IPS-20b (cell line): ENCODE measurements around the gene TGFBR2.

Experiments
- H3K27ac ChIP-seq: one replicate; pipeline ENCODE4 v1.5.1; 2013; ENCODE audit warnings: low read length
- H3K27me3 ChIP-seq: 2 replicates; pipeline ENCODE4 v1.6.1; 2013; ENCODE audit warnings: mild to moderate bottlenecking, low read length, inconsistent platforms; ENCODE audit not compliant: insufficient read depth
- H3K36me3 ChIP-seq: 2 replicates; pipeline ENCODE4 v1.6.1; 2013; ENCODE audit warnings: low read depth, mild to moderate bottlenecking, inconsistent platforms, low read length, moderate library complexity; ENCODE audit not compliant: insufficient read depth
- H3K4me1 ChIP-seq: 2 replicates; pipeline ENCODE4 v1.6.1; 2013; ENCODE audit warnings: mild to moderate bottlenecking, control low read depth, inconsistent platforms, low read length, moderate library complexity; ENCODE audit not compliant: insufficient read depth
- H3K4me3 ChIP-seq: 2 replicates; pipeline ENCODE4 v1.5.1; 2013; ENCODE audit warnings: mild to moderate bottlenecking, low read length, inconsistent platforms
- H3K9ac ChIP-seq: 2 replicates; pipeline ENCODE4 v1.6.1; 2013; ENCODE audit warnings: low read depth, mild to moderate bottlenecking, inconsistent platforms, low read length, moderate library complexity
- H3K9me3 ChIP-seq: 2 replicates; pipeline ENCODE4 v1.6.1; 2013; ENCODE audit warnings: mild to moderate bottlenecking, low read depth, low read length, inconsistent platforms; ENCODE audit not compliant: insufficient read depth

TGFBR2 gene

DNA sequence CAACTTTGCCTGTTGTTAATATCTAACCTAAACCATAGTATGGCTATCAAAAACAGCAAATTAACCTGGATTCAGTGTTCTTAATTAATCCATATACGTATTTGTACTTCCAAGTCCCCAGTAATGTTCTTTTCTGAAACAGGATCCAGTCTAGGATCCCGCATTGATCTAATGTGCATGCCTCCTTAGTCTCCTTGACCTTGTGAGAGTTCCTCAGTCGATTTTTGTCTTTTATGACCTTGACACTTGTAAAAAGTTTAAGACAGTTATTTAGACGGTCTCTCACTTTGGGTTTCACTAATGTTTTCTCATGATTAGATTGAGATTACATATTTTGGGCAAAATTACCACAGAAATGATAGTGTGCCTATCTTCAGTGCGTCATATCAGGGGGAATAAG, 69.4 kb downstream of the TGFBR2 start:
- Histone ChIP-seq H3K36me3 (peaks cover 69% of the 10 kb centered on the region), H3K4me1 (peaks cover 2% of the 10 kb centered on the region; the same call in 1 of the 2 replicates)

DNA sequence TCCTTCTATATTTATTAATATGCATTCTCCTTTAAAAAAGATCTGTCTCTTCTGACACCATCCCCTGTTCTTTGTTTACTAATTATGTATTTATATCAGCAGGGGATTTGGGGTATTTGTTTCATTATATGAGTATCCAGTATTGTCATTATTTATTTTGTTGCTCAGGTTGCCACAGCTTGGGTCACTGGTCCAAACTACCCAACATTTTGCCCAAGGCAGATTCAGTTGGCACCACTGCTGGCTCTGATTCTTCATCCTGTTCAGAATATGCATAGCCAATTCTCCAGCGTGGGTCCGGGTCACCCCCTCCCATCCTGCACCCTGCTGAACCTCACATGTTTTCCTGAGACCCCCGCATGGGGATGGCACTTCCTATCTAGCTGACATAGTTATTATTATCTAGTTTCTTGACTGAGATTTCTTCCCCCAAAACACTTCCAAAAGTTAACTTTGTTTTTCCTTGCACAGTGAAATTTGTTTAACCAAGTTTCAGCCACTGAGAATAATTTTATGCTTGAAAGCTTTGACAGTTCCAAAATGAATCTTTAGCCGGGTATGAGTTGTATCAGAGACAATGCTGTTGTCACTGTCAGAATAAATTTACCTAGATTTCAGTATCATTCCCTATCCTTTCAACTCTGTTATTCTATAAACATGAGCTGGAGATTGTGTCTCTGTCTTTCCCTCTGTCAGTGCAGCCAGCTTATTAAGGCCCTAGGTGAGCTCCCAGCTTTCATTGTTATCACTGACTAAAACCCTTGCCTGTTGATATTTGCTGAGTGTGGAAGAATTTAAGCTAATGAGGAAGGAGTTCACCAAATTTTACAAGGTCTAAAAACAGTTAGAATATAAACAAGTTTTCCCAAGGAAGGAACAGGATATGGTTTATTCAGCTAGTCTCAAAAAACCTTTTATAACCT, 70.3 kb downstream of the TGFBR2 start:
- H3K36me3 ChIP-seq: peaks cover 64% of the 10 kb centered on the region
- no peak overlapping the region for H3K9ac ChIP-seq
- H3K27ac ChIP-seq: no peak overlapping the region

More for the DNA sequence above, 69.4 kb downstream of the TGFBR2 start:
- Histone ChIP-seq H3K9me3 (no peaks in the 10 kb centered on the region), H3K27me3 (no peaks in the 10 kb centered on the region), H3K9ac (no peak overlapping the region), H3K27ac (no peak overlapping the region), H3K4me3 (no peak overlapping the region)

DNA sequence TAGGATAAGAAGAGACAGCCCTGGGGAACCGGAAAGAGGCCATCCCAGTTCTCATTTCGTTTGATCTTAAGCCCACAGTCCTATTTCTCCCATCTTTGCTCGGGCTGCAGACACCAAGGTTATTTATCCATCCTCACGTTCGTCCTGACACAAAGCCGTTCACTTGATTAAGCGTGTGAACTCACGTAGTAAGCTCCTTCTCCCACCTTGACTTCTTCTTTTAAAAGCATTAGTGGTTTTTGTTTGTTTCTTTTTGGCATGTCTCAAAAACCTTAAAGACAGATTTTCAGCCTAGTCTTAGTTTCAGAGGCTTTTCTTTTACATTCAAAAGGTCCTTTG, 70.9 kb downstream of the TGFBR2 start:
- Histone ChIP-seq H3K27ac (no peak overlapping the region), H3K9me3 (no peaks in the 10 kb centered on the region), H3K4me1 (peaks cover 11% of the 10 kb centered on the region; the same call in 1 of the 2 replicates), H3K9ac (no peak overlapping the region), H3K4me3 (no peak overlapping the region), H3K36me3 (peaks cover 57% of the 10 kb centered on the region), H3K27me3 (no peaks in the 10 kb centered on the region)

More for the DNA sequence above, 70.3 kb downstream of the TGFBR2 start:
- Histone ChIP-seq H3K9me3 (no peaks in the 10 kb centered on the region), H3K27me3 (no peaks in the 10 kb centered on the region), H3K4me1 (peaks cover 11% of the 10 kb centered on the region; the same call in 1 of the 2 replicates), H3K4me3 (no peak overlapping the region)

DNA sequence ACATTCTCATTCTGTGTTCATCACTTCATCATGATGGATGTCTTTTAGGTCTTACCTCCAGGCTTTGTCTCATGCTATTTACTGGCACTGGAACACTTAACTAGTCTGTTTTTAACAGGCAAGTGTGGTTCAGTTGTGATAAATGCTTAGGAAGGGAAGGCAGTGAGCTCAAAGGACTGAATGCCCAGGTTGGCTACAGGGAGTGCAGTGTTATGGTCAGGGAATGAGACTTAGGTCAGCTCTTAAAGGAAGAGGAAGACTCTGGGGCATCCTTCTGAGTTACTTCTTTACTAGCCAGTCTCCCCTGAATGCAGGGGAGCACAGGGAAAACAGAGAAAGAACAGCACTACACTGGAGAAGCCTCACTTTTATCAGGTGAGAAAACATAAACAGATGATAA, 72.6 kb downstream of the TGFBR2 start:
- Histone ChIP-seq H3K4me1 (peaks cover 11% of the 10 kb centered on the region; the same call in 1 of the 2 replicates), H3K36me3 (peaks cover 42% of the 10 kb centered on the region), H3K9ac (no peak overlapping the region), H3K9me3 (no peaks in the 10 kb centered on the region), H3K27ac (no peak overlapping the region), H3K27me3 (no peaks in the 10 kb centered on the region), H3K4me3 (no peak overlapping the region)

DNA sequence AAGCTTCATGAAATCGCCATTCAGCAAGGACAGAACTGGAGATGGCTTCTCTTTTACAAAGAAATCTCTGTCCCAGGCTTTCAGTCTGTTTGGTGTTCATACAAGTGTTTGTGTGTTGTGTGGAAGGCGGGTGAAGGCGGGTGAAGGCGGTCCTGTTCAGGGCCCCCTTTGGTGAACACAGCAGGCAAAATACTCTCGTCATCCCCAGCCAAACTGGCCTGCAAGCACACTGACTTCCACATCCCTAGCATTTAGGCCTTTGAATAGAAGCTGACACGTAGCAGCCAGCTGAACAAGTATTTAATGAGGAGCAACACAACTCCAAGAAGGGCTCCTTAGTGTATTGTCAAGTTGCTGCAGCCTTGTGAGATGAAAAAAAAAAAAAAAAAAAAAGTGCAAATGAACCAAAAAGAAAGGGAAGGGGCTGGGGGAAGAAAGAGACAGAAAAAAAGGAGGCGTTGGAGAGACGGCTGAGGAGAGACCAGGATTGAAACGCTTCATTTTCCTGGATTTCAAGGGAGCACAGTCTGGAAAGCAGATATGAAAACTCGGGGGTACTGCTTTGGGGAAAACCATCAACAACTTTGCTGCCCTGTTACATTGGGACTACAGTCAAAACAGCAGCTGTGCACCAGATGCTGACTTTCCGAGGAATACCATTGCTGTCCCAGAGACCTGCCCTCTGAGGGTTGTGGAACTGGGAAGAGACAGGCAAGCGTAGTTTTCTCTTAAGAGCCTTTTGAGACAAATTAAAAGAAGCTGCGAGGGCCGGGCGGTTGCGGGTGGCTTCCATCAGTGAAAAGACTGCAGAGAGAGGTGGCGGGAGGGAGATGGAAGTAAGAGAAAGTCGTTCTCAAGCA, 74.6 kb downstream of the TGFBR2 start:
- H3K27ac ChIP-seq: no peak overlapping the region

DNA sequence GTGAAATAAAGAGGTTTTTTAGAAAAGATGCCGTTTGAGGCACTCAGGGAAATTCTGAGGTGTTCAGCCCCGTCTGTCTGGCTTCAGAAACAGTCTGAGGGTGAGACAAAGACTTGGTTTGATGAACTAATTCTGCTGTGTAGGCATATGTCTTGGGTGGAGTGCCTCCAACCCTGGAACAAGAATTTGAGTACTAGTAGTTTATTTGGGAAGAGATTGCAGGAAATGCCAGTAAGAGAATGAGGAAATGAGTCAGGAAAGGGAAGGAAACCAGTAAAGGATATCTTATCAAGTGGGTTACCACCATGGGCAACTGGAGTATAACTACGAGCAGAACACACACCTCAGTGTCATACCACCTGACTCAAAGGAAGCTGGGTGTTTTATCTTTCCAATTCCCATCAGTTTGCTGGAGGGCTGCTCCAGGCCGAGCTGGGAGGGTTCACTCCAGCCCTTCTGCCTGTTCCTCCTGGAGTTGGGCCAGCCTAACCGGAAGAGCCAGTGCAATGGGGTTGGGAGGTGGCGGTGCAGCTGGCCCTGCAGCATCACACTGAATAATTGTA, 75.3 kb downstream of the TGFBR2 start:
- Histone ChIP-seq H3K9me3 (no peaks in the 10 kb centered on the region), H3K27me3 (no peaks in the 10 kb centered on the region), H3K4me1 (peaks cover 11% of the 10 kb centered on the region; the same call in 1 of the 2 replicates), H3K9ac (no peak overlapping the region), H3K36me3 (peaks cover 22% of the 10 kb centered on the region; the same call in 1 of the 2 replicates), H3K27ac (no peak overlapping the region), H3K4me3 (no peak overlapping the region)

More for the DNA sequence above, 74.6 kb downstream of the TGFBR2 start:
- Histone ChIP-seq H3K27me3 (no peaks in the 10 kb centered on the region), H3K9me3 (no peaks in the 10 kb centered on the region), H3K36me3 (peaks cover 23% of the 10 kb centered on the region; the same call in 1 of the 2 replicates), H3K4me1 (peaks cover 11% of the 10 kb centered on the region; the same call in 1 of the 2 replicates), H3K4me3 (no peak overlapping the region), H3K9ac (no peak overlapping the region)

DNA sequence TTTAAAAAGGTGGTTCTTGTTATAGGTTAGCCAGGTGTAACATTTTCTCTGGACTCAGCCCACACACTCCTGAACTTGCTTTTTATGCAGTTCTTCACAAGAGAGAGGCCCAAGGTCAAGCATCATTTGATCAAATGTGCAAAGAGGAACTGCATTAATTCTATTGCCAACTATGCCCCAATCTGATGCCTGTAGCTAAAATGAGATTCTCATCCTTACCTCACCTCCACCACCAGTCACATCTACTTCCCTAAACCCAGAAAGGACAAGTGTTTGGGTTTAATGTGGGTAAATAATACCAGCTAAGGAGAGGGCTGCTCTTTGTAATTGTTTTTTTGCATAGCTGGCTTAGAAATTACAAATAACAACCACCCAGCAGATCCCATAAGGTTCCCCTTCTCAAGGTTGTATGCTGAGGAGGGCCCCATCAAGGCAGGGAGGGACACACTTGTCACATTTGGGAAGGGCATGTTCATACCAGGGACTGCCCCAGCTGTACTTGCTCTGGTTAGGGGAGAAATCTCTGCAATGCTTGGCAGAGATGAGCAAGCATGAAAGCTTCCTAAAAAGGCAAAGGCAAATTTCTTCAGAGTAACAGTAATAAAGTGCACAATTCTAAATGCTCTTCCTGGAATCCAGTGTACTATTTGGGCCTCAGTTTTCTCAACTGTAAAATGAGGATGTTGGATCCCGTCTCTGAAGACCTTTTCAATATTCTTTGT, 76.2 kb downstream of the TGFBR2 start:
- Histone ChIP-seq H3K4me1 (peaks cover 11% of the 10 kb centered on the region; the same call in 1 of the 2 replicates), H3K27ac (no peak overlapping the region)

DNA sequence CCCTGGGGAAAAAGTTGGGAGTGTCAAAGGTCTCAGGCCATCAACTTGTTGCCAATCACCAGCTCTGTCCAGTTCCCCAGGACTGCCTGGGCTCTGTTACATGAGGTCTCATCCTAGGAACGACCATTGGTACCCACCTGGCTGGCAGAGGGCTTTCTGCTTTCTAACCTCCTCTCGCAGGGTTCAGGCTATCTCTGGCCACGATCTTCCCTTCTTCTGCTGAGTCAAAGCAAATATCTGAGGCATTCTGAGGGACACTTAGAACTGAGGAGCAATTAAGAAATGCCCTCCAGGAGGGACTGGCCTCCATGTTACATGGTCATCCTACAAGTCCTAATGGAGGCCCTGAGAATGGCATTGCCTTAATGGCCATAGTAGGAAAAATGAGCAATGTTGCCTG, 77.4 kb downstream of the TGFBR2 start:
- H3K27me3 ChIP-seq: no peaks in the 10 kb centered on the region
- no peaks in the 10 kb centered on the region for H3K9me3 ChIP-seq
- peaks cover 11% of the 10 kb centered on the region; the same call in 1 of the 2 replicates for H3K4me1 ChIP-seq
- no peak overlapping the region for H3K9ac ChIP-seq
- H3K36me3 ChIP-seq: peaks cover 15% of the 10 kb centered on the region; the same call in 1 of the 2 replicates
- no peak overlapping the region for H3K27ac ChIP-seq
- no peak overlapping the region for H3K4me3 ChIP-seq

More for the DNA sequence above, 76.2 kb downstream of the TGFBR2 start:
- Histone ChIP-seq H3K36me3 (peaks cover 15% of the 10 kb centered on the region; the same call in 1 of the 2 replicates), H3K27me3 (no peaks in the 10 kb centered on the region), H3K9me3 (no peaks in the 10 kb centered on the region), H3K4me3 (no peak overlapping the region), H3K9ac (no peak overlapping the region)

DNA sequence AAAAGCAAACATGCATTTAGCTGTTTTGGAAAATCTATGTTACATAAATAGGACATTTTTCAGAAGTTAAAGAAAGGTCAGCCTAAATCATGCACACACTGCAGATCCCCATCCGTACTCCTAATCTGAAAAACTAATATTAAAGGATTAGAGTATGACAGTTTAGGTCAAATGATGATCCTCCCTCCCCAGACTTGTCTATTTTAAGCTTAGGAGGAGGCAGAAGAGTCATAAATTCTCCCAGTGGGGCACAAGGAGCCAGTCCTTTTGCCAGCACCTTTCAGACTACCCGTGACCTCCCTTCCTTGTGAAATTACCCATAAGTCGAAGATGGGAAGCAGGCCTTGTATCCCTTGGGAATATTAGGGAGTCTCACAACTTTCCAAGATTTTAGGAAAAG, 78.0 kb downstream of the TGFBR2 start:
- H3K4me3 ChIP-seq: no peak overlapping the region
- no peak overlapping the region for H3K9ac ChIP-seq
- H3K9me3 ChIP-seq: no peaks in the 10 kb centered on the region
- no peaks in the 10 kb centered on the region for H3K27me3 ChIP-seq
- H3K36me3 ChIP-seq: peaks cover 15% of the 10 kb centered on the region; the same call in 1 of the 2 replicates
- no peak overlapping the region for H3K27ac ChIP-seq
- H3K4me1 ChIP-seq: peaks cover 11% of the 10 kb centered on the region; the same call in 1 of the 2 replicates

DNA sequence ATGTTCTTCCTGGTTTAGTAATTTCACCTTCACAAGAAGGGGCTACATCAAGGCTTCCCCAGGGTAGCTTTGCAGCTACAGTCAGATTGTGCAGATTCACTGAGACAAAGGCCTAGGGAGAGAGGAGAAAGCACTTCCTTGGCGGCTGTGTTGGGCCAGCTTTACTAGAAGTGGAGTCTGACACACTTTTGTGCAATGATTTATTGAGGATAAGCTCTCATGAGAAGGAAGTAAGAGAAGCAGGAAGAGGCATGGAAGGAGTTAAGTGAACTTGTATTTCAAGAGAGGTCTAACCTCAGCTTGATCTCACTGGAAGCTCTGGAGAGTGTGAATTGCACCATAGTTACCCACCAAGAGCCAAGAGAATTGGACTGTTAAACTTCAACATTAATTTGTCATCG, 78.9 kb downstream of the TGFBR2 start:
- H3K9ac ChIP-seq: no peak overlapping the region
- H3K27me3 ChIP-seq: no peaks in the 10 kb centered on the region
- H3K9me3 ChIP-seq: no peaks in the 10 kb centered on the region
- no peak overlapping the region for H3K4me3 ChIP-seq
- peaks cover 21% of the 10 kb centered on the region; the same call in 1 of the 2 replicates for H3K36me3 ChIP-seq
- H3K4me1 ChIP-seq: peaks cover 11% of the 10 kb centered on the region; the same call in 1 of the 2 replicates
- H3K27ac ChIP-seq: no peak overlapping the region
